Placental pericyte (primary cell): Measurements from ENCODE around the gene MCU. TPM values are rescaled to one million over a fixed set of nuclear protein-coding genes. Genes with fewer than 3 reads are reported as not detected.

ENCODE experiments used
- small RNA-seq: library from RNA; depleted of rRNA; stranded (forward); fragments of <200 nt; gene quantifications from one replicate; pipeline ENCODE3, GENCODE V24; 2012; ENCODE audit warnings: low replicate concordance
- total RNA-seq: library from RNA; depleted of rRNA; stranded (reverse); fragments of >200 nt; gene quantifications from 2 replicates; pipeline ENCODE4 v1.2.3, GENCODE V29; 2012

Gene MCU, protein sequence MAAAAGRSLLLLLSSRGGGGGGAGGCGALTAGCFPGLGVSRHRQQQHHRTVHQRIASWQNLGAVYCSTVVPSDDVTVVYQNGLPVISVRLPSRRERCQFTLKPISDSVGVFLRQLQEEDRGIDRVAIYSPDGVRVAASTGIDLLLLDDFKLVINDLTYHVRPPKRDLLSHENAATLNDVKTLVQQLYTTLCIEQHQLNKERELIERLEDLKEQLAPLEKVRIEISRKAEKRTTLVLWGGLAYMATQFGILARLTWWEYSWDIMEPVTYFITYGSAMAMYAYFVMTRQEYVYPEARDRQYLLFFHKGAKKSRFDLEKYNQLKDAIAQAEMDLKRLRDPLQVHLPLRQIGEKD
- 20.6 and 22.8 TPM in 2 replicates for total RNA-seq

DNA sequence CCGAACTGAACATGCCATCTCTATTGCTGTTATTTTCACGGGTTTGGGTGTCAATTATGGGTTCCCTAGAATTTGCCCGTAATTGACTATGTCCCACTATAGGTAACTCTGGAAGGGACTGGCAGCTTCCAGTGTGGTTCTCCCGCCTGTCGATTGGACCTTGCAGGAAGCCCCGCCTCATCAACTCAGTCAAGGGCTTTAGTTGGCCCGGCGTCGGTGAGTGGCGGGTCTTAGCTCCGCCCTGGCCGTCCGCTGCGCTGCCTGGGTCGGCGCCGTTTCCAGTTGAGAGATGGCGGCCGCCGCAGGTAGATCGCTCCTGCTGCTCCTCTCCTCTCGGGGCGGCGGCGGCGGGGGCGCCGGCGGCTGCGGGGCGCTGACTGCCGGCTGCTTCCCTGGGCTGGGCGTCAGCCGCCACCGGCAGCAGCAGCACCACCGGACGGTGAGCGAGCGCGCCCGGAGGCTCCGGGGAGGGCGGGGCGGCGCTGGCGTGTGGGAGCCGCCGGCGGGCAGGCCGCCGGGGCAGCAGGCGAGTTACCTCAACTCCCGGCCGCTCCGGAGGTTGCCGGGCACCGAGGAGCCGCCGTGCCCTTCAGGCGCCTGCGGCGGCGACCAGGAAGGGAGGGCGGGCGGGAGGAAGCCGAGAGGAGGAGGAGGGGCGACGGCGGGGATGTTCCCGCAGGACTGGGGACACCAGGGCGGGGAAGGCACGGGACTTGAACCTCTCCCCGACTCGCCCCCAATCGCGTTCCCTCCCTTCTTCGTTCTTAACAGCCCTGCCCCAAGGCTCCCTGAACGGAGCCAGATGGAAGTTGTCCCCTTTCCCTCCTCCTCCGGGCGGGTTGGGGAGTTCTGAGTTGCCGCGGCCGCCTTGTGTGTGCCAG, at the start of gene MCU:
Gene MCU, plus strand, starts transcription at position 281 of the 881 bp plus-strand sequence. Its CDS starts 9 bp downstream, at position 290.

DNA sequence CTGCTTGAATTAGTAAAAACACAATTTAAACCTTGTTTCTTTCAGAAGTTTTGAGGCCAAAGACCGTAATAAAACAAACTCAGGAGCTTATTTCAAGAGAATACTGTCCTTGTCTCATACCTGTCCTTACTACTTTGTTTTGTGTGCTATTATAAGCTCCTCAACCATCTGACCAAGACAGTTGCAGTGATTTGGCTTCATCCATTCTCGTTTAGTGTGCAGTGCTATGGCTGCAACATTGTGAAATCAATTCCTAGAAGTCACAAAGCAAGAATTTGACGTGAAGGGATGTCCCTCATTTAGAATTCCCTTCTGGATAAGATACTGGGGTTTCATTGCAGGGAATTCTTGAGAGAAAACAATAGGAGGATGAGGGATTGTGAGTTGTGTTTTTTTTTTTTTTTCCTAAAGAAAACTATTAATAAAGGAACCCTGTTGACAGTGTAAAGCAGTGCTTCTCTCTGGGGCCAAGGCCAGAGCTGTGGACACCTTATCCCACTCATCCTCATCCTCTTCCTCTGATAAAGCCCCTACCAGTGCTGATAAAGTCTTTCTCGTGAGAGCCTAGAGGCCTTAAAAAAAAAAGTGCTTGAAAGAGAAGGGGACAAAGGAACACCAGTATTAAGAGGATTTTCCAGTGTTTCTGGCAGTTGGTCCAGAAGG, 201.3 kb downstream of the MCU start, which contains the start of gene OIT3:
Gene OIT3, plus strand, starts transcription at position 604 of the 663 bp plus-strand sequence. CDS start 60 bp downstream, outside the sequence.

Small RNA genes within 50 kb of the gene (small RNA-seq; reads per million reads assigned to genes)
- gene MIR4676, result not detected
- gene RF00019, result not detected

Other genes with a start within 250 kb of the MCU start
- 40.2 and 57.8 TPM in 2 replicates for gene MICU1, start 66.1 kb upstream of the MCU start, total RNA-seq
- not detected in 2 replicates for gene OIT3, start 201.6 kb downstream of the MCU start, total RNA-seq